H9 (cell line): ENCODE data around the gene TIMM23. TPM values are rescaled to one million over a fixed set of nuclear protein-coding genes. Genes with fewer than 3 reads are reported as not detected.

Source experiments
- DNase-seq: peaks from one replicate; pipeline ENCODE4 v3.0.0-alpha.2; 2017
- H2AFZ ChIP-seq: one replicate; pipeline ENCODE4 v1.6.1; 2013; ENCODE audit warnings: mild to moderate bottlenecking, low read length, control low read depth, moderate library complexity
- H2AK5ac ChIP-seq: 2 replicates; pipeline ENCODE4 v1.6.1; 2013; ENCODE audit warnings: low read length, control low read depth, mixed read lengths; ENCODE audit not compliant: insufficient read length
- H2BK120ac ChIP-seq: one replicate; pipeline ENCODE4 v1.6.1; 2013; ENCODE audit warnings: low read depth, mild to moderate bottlenecking, low read length, control low read depth, inconsistent platforms; ENCODE audit not compliant: poor library complexity, severe bottlenecking
- H2BK12ac ChIP-seq: 2 replicates; pipeline ENCODE4 v1.6.1; 2013; ENCODE audit warnings: low read length, control low read depth, mixed read lengths, low read depth; ENCODE audit not compliant: insufficient read length
- H2BK15ac ChIP-seq: 2 replicates; pipeline ENCODE4 v1.6.1; 2013; ENCODE audit warnings: low read depth, low read length, control low read depth
- H2BK20ac ChIP-seq: one replicate; pipeline ENCODE4 v1.6.1; 2013; ENCODE audit warnings: low read depth, mild to moderate bottlenecking, low read length, control low read depth, inconsistent platforms; ENCODE audit not compliant: poor library complexity, severe bottlenecking
- H2BK5ac ChIP-seq: 2 replicates; pipeline ENCODE4 v1.6.1; 2013; ENCODE audit warnings: low read length, control low read depth, mixed read lengths; ENCODE audit not compliant: insufficient read length
- H3K14ac ChIP-seq: 2 replicates; pipeline ENCODE4 v1.6.1; 2013; ENCODE audit warnings: low read length, control low read depth; ENCODE audit not compliant: insufficient read depth
- H3K18ac ChIP-seq: 2 replicates; pipeline ENCODE4 v1.6.1; 2013; ENCODE audit warnings: low read depth, mild to moderate bottlenecking, mixed read lengths, low read length, control low read depth; ENCODE audit not compliant: insufficient read length
- H3K23ac ChIP-seq: 2 replicates; pipeline ENCODE4 v1.6.1; 2013; ENCODE audit warnings: low read length, control low read depth, mixed read lengths, low read depth; ENCODE audit not compliant: insufficient read length
- H3K23me2 ChIP-seq: 2 replicates; pipeline ENCODE4 v1.6.1; 2013; ENCODE audit warnings: low read depth, mild to moderate bottlenecking, mixed read lengths, low read length, control low read depth; ENCODE audit not compliant: insufficient read length, poor library complexity, severe bottlenecking
- H3K27ac ChIP-seq: 2 replicates; pipeline ENCODE4 v1.5.1; 2013; ENCODE audit warnings: low read length, control low read depth, mixed read lengths, low read depth; ENCODE audit not compliant: insufficient read length
- H3K27me3 ChIP-seq: 2 replicates; pipeline ENCODE4 v1.6.1; 2013; ENCODE audit warnings: low read length, control low read depth, inconsistent platforms; ENCODE audit not compliant: insufficient read depth
- H3K4ac ChIP-seq: 2 replicates; pipeline ENCODE4 v1.6.1; 2013; ENCODE audit warnings: low read depth, mild to moderate bottlenecking, control low read depth, inconsistent platforms, low read length, moderate library complexity
- H3K4me1 ChIP-seq: 2 replicates; pipeline ENCODE4 v1.6.1; 2013; ENCODE audit warnings: low read length, control low read depth, inconsistent platforms; ENCODE audit not compliant: insufficient read depth
- H3K4me2 ChIP-seq: 2 replicates; pipeline ENCODE4 v1.6.1; 2013; ENCODE audit warnings: low read length, control low read depth, mixed read lengths; ENCODE audit not compliant: insufficient read length, insufficient read depth
- H3K56ac ChIP-seq: 2 replicates; pipeline ENCODE4 v1.6.1; 2013; ENCODE audit warnings: low read depth, mild to moderate bottlenecking, mixed read lengths, low read length, control low read depth; ENCODE audit not compliant: insufficient read length
- H3K79me1 ChIP-seq: 2 replicates; pipeline ENCODE4 v1.6.1; 2013; ENCODE audit warnings: low read depth, mild to moderate bottlenecking, moderate library complexity, low read length, control low read depth, inconsistent platforms; ENCODE audit not compliant: insufficient read depth, poor library complexity, severe bottlenecking
- H3K79me2 ChIP-seq: 2 replicates; pipeline ENCODE4 v1.6.1; 2013; ENCODE audit warnings: low read length, control low read depth, inconsistent platforms; ENCODE audit not compliant: insufficient read depth
- H3K9ac ChIP-seq: 2 replicates; pipeline ENCODE4 v1.6.1; 2013; ENCODE audit warnings: low read length, control low read depth, mixed read lengths; ENCODE audit not compliant: insufficient read length; ENCODE audit errors: extremely low read depth
- H3K9me3 ChIP-seq: one replicate; pipeline ENCODE4 v1.6.1; 2013; ENCODE audit warnings: low read depth, low read length, inconsistent platforms; ENCODE audit not compliant: control insufficient read depth
- H3T11ph ChIP-seq: one replicate; pipeline ENCODE4 v1.6.1; 2013; ENCODE audit warnings: mild to moderate bottlenecking, low read length, control low read depth, inconsistent platforms
- H4K20me1 ChIP-seq: one replicate; pipeline ENCODE4 v1.6.1; 2013; ENCODE audit not compliant: control insufficient read depth, insufficient read length, insufficient read depth
- H4K5ac ChIP-seq: 2 replicates; pipeline ENCODE4 v1.6.1; 2013; ENCODE audit warnings: low read depth, mild to moderate bottlenecking, mixed read lengths, low read length, control low read depth; ENCODE audit not compliant: insufficient read length
- H4K8ac ChIP-seq: replicated peaks from 2 replicates; pipeline ENCODE4 v1.6.1; 2013; ENCODE audit warnings: low read length, control low read depth, mixed read lengths, low read depth; ENCODE audit not compliant: insufficient read length
- H4K91ac ChIP-seq: 2 replicates; pipeline ENCODE4 v1.6.1; 2013; ENCODE audit warnings: low read depth, mild to moderate bottlenecking, moderate library complexity, mixed read lengths, low read length, control low read depth; ENCODE audit not compliant: insufficient read length
- H3K27ac Mint-ChIP-seq, 3 experiments: 2 replicates in 2 of 3; 3 replicates in 1 of 3; pipeline ENCODE4 v1.8.0; 2020 to 2021; ENCODE audit warnings: mixed read lengths in 3 of 3, mild to moderate bottlenecking in 1 of 3, moderate library complexity in 1 of 3
- H3K27me3 Mint-ChIP-seq: 2 replicates; pipeline ENCODE4 v1.8.0; 2021; ENCODE audit warnings: low read depth, mild to moderate bottlenecking, moderate library complexity, mixed read lengths
- H3K36me3 Mint-ChIP-seq, 3 experiments: 2 replicates in 2 of 3; 3 replicates in 1 of 3; pipeline ENCODE4 v1.8.0; 2020 to 2021; ENCODE audit warnings: low read depth in 3 of 3, mixed read lengths in 3 of 3; ENCODE audit not compliant: insufficient read depth in 1 of 3
- H3K4me1 Mint-ChIP-seq, 2 experiments: 2 replicates each; pipeline ENCODE4 v1.8.0; 2020; ENCODE audit warnings: mixed read lengths in 2 of 2
- H3K4me3 Mint-ChIP-seq, 2 experiments: 2 replicates in 1 of 2; 3 replicates in 1 of 2; pipeline ENCODE4 v1.8.0; 2020 to 2021; ENCODE audit warnings: mild to moderate bottlenecking in 2 of 2, mixed read lengths in 2 of 2, moderate library complexity in 1 of 2
- H3K9me3 Mint-ChIP-seq, 2 experiments: 2 replicates in 1 of 2; 3 replicates in 1 of 2; pipeline ENCODE4 v1.8.0; 2020; ENCODE audit warnings: mild to moderate bottlenecking in 2 of 2, mixed read lengths in 2 of 2, moderate library complexity in 1 of 2
- total RNA-seq: library from RNA; stranded (reverse); gene quantifications from 2 replicates; pipeline ENCODE4 v1.2.1, GENCODE V29; 2021
- TF ChIP-seq, protein P1 (sequence below): fragments of 200-600 bp; sonication (generic); conservative IDR thresholded peaks from 3 replicates; pipeline ENCODE4 v1.8.0; 2021; ENCODE audit warnings: antibody characterized with exemption, mild to moderate bottlenecking

The TIMM23 gene
- total RNA-seq, 1 experiment from 2014 or later: 105 TPM

GRCh38 chr10:46026106-46026505 is 53.8 kb downstream of the TIMM23 start:
- Histone ChIP-seq H2BK12ac (no peak overlapping the region), H2AK5ac (no peak overlapping the region), H4K5ac (no peak overlapping the region), H4K8ac (no peak overlapping the region), H3K4me2 (no peak overlapping the region), H3K56ac (no peak overlapping the region), H3T11ph (no peak overlapping the region), H4K20me1 (no peaks in the 10 kb centered on the region), H3K9ac (no peak overlapping the region), H4K91ac (no peak overlapping the region), H3K79me2 (peaks cover 3% of the 10 kb centered on the region; the same call in 1 of the 2 replicates), H3K27ac (no peak overlapping the region), H2AFZ (no peak overlapping the region), H2BK5ac (no peak overlapping the region), H2BK15ac (no peak overlapping the region), H3K23ac (no peak overlapping the region), H2BK120ac (no peak overlapping the region), H2BK20ac (no peak overlapping the region), H3K4me1 (no peaks in the 10 kb centered on the region), H3K79me1 (no peaks in the 10 kb centered on the region), H3K9me3 (no peaks in the 10 kb centered on the region), H3K4ac (no peak overlapping the region), H3K18ac (no peak overlapping the region), H3K27me3 (no peaks in the 10 kb centered on the region), H3K14ac (no peak overlapping the region), H3K23me2 (peaks cover 3% of the 10 kb centered on the region)
- no peaks in the 10 kb centered on the region for H3K36me3 Mint-ChIP-seq
- TF ChIP-seq, protein P1, sequence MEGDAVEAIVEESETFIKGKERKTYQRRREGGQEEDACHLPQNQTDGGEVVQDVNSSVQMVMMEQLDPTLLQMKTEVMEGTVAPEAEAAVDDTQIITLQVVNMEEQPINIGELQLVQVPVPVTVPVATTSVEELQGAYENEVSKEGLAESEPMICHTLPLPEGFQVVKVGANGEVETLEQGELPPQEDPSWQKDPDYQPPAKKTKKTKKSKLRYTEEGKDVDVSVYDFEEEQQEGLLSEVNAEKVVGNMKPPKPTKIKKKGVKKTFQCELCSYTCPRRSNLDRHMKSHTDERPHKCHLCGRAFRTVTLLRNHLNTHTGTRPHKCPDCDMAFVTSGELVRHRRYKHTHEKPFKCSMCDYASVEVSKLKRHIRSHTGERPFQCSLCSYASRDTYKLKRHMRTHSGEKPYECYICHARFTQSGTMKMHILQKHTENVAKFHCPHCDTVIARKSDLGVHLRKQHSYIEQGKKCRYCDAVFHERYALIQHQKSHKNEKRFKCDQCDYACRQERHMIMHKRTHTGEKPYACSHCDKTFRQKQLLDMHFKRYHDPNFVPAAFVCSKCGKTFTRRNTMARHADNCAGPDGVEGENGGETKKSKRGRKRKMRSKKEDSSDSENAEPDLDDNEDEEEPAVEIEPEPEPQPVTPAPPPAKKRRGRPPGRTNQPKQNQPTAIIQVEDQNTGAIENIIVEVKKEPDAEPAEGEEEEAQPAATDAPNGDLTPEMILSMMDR: no peak
- H3K27me3 Mint-ChIP-seq: no peaks in the 10 kb centered on the region
- H3K27ac Mint-ChIP-seq: no peak overlapping the region
- no peak for DNase-seq
- H3K4me1 Mint-ChIP-seq: peaks cover 29 to 32% of the 10 kb centered on the region in 2 experiments
- no peaks in the 10 kb centered on the region for H3K9me3 Mint-ChIP-seq
- H3K4me3 Mint-ChIP-seq: no peak overlapping the region
